Coronary artery (tissue), 2 donors: Measurements from ENCODE around the gene PTPRN.
A peak's percentile ranks its signal among the peaks of the same experiment; 100 is the strongest.

ENCODE experiments used
- DNase-seq: peaks from one replicate; pipeline ENCODE4 v3.0.0-alpha.2; 2017; ENCODE audit warnings: low spot score
- H3K27ac ChIP-seq, 2 donors: fragments of 200-600 bp; sonication (generic); one replicate each; pipeline ENCODE4 v1.5.1; 2016 to 2019
- H3K4me3 ChIP-seq: fragments of 200-600 bp; sonication (generic); 2 replicates; pipeline ENCODE4 v1.5.1; 2016; ENCODE audit warnings: mild to moderate bottlenecking, moderate library complexity
- TF ChIP-seq, protein P1 (sequence below): fragments of 200-600 bp; sonication (generic); IDR thresholded peaks from one replicate; pipeline ENCODE4 v1.5.1; 2019; ENCODE audit warnings: antibody characterized with exemption

The PTPRN gene

GRCh38 chr2:219277703-219278654 is 31.2 kb downstream of the PTPRN start:
- peak; percentile 90 for DNase-seq
- TF ChIP-seq, protein P1, sequence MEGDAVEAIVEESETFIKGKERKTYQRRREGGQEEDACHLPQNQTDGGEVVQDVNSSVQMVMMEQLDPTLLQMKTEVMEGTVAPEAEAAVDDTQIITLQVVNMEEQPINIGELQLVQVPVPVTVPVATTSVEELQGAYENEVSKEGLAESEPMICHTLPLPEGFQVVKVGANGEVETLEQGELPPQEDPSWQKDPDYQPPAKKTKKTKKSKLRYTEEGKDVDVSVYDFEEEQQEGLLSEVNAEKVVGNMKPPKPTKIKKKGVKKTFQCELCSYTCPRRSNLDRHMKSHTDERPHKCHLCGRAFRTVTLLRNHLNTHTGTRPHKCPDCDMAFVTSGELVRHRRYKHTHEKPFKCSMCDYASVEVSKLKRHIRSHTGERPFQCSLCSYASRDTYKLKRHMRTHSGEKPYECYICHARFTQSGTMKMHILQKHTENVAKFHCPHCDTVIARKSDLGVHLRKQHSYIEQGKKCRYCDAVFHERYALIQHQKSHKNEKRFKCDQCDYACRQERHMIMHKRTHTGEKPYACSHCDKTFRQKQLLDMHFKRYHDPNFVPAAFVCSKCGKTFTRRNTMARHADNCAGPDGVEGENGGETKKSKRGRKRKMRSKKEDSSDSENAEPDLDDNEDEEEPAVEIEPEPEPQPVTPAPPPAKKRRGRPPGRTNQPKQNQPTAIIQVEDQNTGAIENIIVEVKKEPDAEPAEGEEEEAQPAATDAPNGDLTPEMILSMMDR: peak; percentile 100
- Histone ChIP-seq H3K4me3 (peak overlapping the region; percentile 93), H3K27ac (peak overlapping the region; percentile 99)

GRCh38 chr2:219274361-219274921 is 34.8 kb downstream of the PTPRN start:
- DNase-seq: peak; percentile 79

DNA sequence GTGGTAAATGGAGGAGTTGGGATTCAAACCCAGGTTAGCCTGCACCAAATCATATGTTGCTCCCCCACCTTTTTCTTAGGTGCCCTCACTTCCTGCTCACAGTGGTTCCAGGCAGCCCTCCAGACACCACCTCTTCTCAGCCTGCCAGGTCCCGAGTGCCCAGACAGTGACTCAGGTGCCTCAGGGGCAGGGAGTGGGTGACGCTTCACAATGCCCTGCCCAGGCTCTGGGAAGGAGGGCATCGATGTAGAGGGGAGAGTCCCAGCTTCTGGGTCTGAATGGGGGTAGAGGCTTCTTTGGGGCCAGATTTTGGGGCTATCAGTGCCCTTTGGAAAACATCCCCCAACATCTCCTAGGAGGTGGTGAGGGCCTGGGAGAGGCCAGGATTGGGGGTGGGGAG is 35.3 kb downstream of the PTPRN start:
- H3K4me3 ChIP-seq: no peak overlapping the region
- no peak for DNase-seq
- peak overlapping the region; percentile 84 to 96 for H3K27ac ChIP-seq
- TF ChIP-seq, protein P1: no peak

More at GRCh38 chr2:219274361-219274921, 34.8 kb downstream of the PTPRN start:
- Histone ChIP-seq H3K4me3 (no peak overlapping the region), H3K27ac (peak overlapping the region; percentile 84 to 96)
- TF ChIP-seq, protein P1: no peak

GRCh38 chr2:219272995-219273394 is 36.2 kb downstream of the PTPRN start:
- TF ChIP-seq, protein P1: no peak
- Histone ChIP-seq H3K4me3 (no peak overlapping the region), H3K27ac (no peak overlapping the region)
- DNase-seq: no peak

DNA sequence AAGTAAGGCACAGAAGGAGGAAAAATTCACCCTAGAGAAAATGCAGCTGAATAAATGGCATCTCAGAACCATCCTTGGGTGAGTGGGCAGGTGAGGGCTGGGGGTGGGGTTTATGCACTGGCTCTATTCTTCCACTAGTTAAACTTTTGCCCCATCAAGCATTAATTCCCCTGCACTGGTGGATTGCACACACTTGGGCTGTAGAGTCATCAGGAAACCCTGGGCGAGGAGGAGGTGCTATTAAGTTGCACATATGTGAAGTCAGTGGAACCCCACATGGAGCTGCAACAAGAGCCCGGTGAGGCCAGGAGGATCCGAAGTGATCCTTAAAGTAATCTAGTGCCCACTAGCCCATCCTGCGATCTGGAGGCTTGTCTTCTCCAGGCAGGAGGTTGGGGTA is 36.8 kb downstream of the PTPRN start:
- no peak for DNase-seq
- H3K4me3 ChIP-seq: no peak overlapping the region
- TF ChIP-seq, protein P1: no peak
- no peak overlapping the region for H3K27ac ChIP-seq

DNA sequence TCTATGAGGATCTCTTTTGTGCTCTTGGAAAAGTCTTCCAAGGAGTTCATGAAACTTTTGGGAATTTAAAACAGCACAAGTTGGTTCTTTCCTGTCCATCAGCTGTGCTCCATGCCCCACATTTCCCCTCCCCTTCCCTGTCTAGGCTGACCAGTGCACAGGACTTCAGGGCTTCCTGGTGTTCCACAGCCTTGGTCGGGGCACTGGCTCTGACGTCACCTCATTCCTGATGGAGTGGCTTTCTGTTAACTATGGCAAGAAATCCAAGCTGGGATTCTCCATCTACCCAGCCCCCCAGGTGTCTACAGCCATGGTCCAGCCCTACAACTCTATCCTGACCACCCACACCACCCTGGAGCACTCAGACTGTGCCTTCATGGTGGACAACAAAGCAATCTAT is 38.2 kb downstream of the PTPRN start:
- H3K4me3 ChIP-seq: no peak overlapping the region
- H3K27ac ChIP-seq: no peak overlapping the region
- TF ChIP-seq, protein P1: no peak
- no peak for DNase-seq

DNA sequence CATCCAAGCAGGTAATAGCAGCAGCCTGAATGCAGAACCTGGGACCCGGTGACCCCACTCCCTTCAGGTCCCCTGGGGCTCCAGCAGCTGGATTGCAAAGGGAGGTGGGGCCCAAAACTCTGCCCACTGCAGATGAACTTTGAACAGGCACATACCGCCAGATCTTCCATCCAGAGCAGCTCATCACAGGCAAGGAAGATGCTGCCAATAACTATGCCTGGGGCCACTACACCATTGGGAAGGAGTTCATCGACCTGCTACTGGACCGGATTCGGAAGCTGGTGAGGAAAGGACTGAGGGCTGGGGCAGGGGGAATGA is 39.2 kb downstream of the PTPRN start:
- no peak overlapping the region for H3K27ac ChIP-seq
- no peak overlapping the region for H3K4me3 ChIP-seq
- TF ChIP-seq, protein P1: no peak
- no peak for DNase-seq
